ENCODE measurements around the gene CENPP. TPM values are rescaled to one million over a fixed set of nuclear protein-coding genes. Genes with fewer than 3 reads are reported as not detected.
"Not testable (repeated sequence)": the region's sequence is repeated elsewhere in the genome, so short reads cannot be mapped to it uniquely, and the experiment has no call there.

CENPP gene
- total RNA-seq, 1 donor from 2014 or later = 5.7 TPM

GRCh38 chr9:92619601-92620300 lies 294.0 kb downstream of the CENPP start:
- TF ChIP-seq, protein P1, sequence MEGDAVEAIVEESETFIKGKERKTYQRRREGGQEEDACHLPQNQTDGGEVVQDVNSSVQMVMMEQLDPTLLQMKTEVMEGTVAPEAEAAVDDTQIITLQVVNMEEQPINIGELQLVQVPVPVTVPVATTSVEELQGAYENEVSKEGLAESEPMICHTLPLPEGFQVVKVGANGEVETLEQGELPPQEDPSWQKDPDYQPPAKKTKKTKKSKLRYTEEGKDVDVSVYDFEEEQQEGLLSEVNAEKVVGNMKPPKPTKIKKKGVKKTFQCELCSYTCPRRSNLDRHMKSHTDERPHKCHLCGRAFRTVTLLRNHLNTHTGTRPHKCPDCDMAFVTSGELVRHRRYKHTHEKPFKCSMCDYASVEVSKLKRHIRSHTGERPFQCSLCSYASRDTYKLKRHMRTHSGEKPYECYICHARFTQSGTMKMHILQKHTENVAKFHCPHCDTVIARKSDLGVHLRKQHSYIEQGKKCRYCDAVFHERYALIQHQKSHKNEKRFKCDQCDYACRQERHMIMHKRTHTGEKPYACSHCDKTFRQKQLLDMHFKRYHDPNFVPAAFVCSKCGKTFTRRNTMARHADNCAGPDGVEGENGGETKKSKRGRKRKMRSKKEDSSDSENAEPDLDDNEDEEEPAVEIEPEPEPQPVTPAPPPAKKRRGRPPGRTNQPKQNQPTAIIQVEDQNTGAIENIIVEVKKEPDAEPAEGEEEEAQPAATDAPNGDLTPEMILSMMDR (IDR thresholded peaks at IDR 0.05; ENCODE audit: partially characterized antibody, unreplicated experiment) = no peak
- DNase-seq = no peak
- no peaks in the 10 kb centered on the region for H3K36me3 Mint-ChIP-seq (ENCODE audit: unreplicated experiment)

DNA sequence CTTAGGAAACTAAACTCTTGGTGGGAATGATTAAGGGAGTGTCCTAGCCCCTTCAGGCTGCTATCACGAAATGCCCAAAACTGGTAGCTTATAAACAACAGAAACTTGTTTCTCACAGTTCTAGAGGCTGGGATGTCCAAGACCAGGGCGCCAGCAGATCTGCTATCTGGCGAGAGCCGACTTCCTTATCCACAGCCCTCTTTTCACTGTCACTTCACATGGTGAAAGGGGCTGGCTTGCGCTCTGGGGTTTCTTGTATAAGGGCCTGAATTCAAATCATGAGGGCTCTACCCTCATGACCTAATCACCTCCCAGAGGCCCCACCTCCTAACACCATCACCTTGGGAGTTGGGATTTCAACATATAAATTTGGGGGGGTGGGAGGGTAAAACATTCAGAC lies 295.1 kb downstream of the CENPP start:
- Mint-ChIP-seq H3K9me3 (ENCODE audit: unreplicated experiment) (no peaks in the 10 kb centered on the region), H3K27me3 (ENCODE audit: unreplicated experiment) (peaks cover 2% of the 10 kb centered on the region), H3K27ac (ENCODE audit: unreplicated experiment) (no peak overlapping the region), H3K4me1 (ENCODE audit: low read depth, unreplicated experiment) (no peaks in the 10 kb centered on the region), H3K4me3 (ENCODE audit: unreplicated experiment) (no peak overlapping the region), H3K36me3 (ENCODE audit: unreplicated experiment) (no peaks in the 10 kb centered on the region)
- TF ChIP-seq, protein P1 (IDR thresholded peaks at IDR 0.05; ENCODE audit: partially characterized antibody, unreplicated experiment) = no peak
- DNase-seq = no peak

More at GRCh38 chr9:92619601-92620300, 294.0 kb downstream of the CENPP start:
- Mint-ChIP-seq H3K27ac (ENCODE audit: unreplicated experiment) (no peak overlapping the region), H3K4me3 (ENCODE audit: unreplicated experiment) (no peak overlapping the region), H3K27me3 (ENCODE audit: unreplicated experiment) (peaks cover 2% of the 10 kb centered on the region), H3K4me1 (ENCODE audit: low read depth, unreplicated experiment) (no peaks in the 10 kb centered on the region), H3K9me3 (ENCODE audit: unreplicated experiment) (no peaks in the 10 kb centered on the region)

GRCh38 chr9:92623936-92624335 lies 298.2 kb downstream of the CENPP start:
- not testable (repeated sequence) for H3K4me3 Mint-ChIP-seq (ENCODE audit: unreplicated experiment); H3K27ac Mint-ChIP-seq (ENCODE audit: unreplicated experiment); H3K4me1 Mint-ChIP-seq (ENCODE audit: low read depth, unreplicated experiment); H3K36me3 Mint-ChIP-seq (ENCODE audit: unreplicated experiment); H3K27me3 Mint-ChIP-seq (ENCODE audit: unreplicated experiment); DNase-seq; H3K9me3 Mint-ChIP-seq (ENCODE audit: unreplicated experiment)

- TF ChIP-seq, protein P1 (IDR thresholded peaks at IDR 0.05; ENCODE audit: partially characterized antibody, unreplicated experiment) = no peak
- Mint-ChIP-seq H3K27ac (ENCODE audit: unreplicated experiment) (no peak overlapping the region), H3K4me1 (ENCODE audit: low read depth, unreplicated experiment) (no peaks in the 10 kb centered on the region), H3K36me3 (ENCODE audit: unreplicated experiment) (peaks cover 8% of the 10 kb centered on the region), H3K9me3 (ENCODE audit: unreplicated experiment) (peaks cover 4% of the 10 kb centered on the region), H3K4me3 (ENCODE audit: unreplicated experiment) (no peak overlapping the region), H3K27me3 (ENCODE audit: unreplicated experiment) (no peaks in the 10 kb centered on the region)
- DNase-seq = no peak
Measured at GRCh38 chr9:92626484-92626883, 300.7 kb downstream of the CENPP start.

DNA sequence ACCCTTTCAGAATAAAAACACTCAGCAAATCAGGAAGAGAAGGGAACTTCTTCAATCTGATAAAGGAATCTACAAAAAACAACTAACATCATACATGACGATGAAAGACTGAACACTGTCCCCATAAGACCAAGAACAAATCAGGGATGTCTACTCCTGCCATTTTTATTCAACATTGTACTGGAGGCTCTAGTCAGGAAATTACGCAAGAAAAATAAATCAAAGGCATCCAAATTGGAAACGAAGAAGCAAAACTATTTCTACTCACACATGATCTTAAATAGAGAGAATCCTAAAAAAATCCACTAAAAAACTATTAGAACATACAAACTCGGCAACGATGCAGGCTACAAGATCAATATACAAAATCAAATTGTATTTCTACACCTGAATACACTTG lies 301.9 kb downstream of the CENPP start:
- TF ChIP-seq, protein P1 (IDR thresholded peaks at IDR 0.05; ENCODE audit: partially characterized antibody, unreplicated experiment) = no peak
- DNase-seq = no peak
- Mint-ChIP-seq H3K9me3 (ENCODE audit: unreplicated experiment) (peaks cover 4% of the 10 kb centered on the region), H3K27me3 (ENCODE audit: unreplicated experiment) (no peaks in the 10 kb centered on the region), H3K27ac (ENCODE audit: unreplicated experiment) (no peak overlapping the region), H3K36me3 (ENCODE audit: unreplicated experiment) (peaks cover 8% of the 10 kb centered on the region), H3K4me1 (ENCODE audit: low read depth, unreplicated experiment) (no peaks in the 10 kb centered on the region), H3K4me3 (ENCODE audit: unreplicated experiment) (no peak overlapping the region)
